SJCRH30 (cell line): ENCODE results near the gene VENTX. TPM values are rescaled to one million over a fixed set of nuclear protein-coding genes. Genes with fewer than 3 reads are reported as not detected.

Source experiments
- DNase-seq, 2 experiments: peaks; one replicate each; pipeline ENCODE4 v3.0.0-alpha.2; 2015 to 2020
- H3K27ac ChIP-seq: fragments of 250-450 bp; sonication (Bioruptor Pico); 2 replicates; pipeline ENCODE4 v1.5.1; 2020; ENCODE audit warnings: mild to moderate bottlenecking, moderate library complexity
- H3K27me3 ChIP-seq: fragments of 250-450 bp; sonication (Bioruptor Pico); 2 replicates; pipeline ENCODE4 v1.5.1; 2020; ENCODE audit warnings: mild to moderate bottlenecking, moderate library complexity
- H3K36me3 ChIP-seq: fragments of 250-450 bp; sonication (Bioruptor Pico); 2 replicates; pipeline ENCODE4 v1.5.1; 2020; ENCODE audit warnings: mild to moderate bottlenecking, moderate library complexity
- H3K4me1 ChIP-seq: fragments of 250-450 bp; sonication (Bioruptor Pico); 2 replicates; pipeline ENCODE4 v1.5.1; 2020; ENCODE audit warnings: mild to moderate bottlenecking, moderate library complexity
- H3K4me3 ChIP-seq: fragments of 250-450 bp; sonication (Bioruptor Pico); 2 replicates; pipeline ENCODE4 v1.5.1; 2020; ENCODE audit warnings: mild to moderate bottlenecking, moderate library complexity
- H3K9me3 ChIP-seq: fragments of 250-450 bp; sonication (Bioruptor Pico); replicated peaks from 2 replicates; pipeline ENCODE4 v1.5.1; 2020; ENCODE audit warnings: mild to moderate bottlenecking, moderate library complexity
- total RNA-seq: library from RNA; depleted of rRNA; stranded (reverse); fragments of >200 nt; shearing (Covaris generic); gene quantifications from 2 replicates; pipeline ENCODE4 v1.2.3, GENCODE V29; 2014; rRNA removed

Gene VENTX
- total RNA-seq, 1 experiment from 2014 or later, result 0.26 TPM

DNA sequence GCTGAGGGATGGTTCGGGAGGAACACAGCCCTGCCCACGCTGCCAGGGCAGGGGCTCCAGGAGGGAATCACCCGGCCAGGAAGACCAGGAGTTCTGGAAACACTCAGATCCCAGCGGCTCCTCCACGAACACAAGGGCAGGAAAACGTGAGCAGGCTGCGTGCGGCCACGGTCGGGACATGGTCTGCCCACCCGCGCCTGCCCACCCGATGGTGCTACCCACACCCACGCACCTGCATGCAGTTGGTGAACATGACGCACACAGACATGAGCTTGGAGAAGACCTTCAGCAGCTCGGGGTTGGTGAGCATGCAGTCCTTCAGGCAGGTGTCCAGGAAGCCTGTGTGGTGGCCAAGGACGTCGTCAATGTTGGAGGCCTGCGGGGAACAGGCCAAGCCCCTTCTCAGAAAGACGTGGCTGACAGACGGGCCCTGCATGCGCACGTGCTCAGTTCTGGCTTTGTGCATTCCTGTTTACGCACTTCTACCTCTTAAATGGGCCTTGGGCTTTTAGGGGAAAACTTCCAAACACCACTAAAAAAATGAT is 45.3 kb downstream of the VENTX start:
- H3K4me1 ChIP-seq, result no peaks in the 10 kb centered on the region
- no peak overlapping the region for H3K4me3 ChIP-seq
- H3K27me3 ChIP-seq, result no peaks in the 10 kb centered on the region
- H3K27ac ChIP-seq, result no peak overlapping the region
- no peaks in the 10 kb centered on the region for H3K36me3 ChIP-seq
- DNase-seq, result no peak
- no peaks in the 10 kb centered on the region for H3K9me3 ChIP-seq

DNA sequence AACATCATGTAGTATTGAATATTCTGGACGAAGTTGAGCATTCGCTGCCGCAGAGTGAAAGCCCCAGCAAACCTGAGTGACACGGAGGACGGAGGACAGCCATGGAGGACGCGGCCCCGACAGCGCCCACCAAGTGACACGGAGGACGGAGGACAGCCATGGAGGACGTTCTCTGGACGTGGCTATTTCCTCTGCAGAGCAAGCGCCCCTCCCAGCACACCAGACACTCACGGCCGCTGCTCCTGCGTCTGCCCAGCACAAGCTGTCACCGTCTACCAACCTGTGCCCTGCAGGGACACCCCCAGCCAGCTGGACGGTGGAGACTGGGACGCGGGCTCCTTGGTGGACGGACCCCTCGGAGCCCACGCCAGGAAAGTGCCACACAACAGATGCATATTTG is 46.3 kb downstream of the VENTX start:
- no peak overlapping the region for H3K4me3 ChIP-seq
- H3K36me3 ChIP-seq, result no peaks in the 10 kb centered on the region
- no peaks in the 10 kb centered on the region for H3K27me3 ChIP-seq
- no peaks in the 10 kb centered on the region for H3K9me3 ChIP-seq
- no peak overlapping the region for H3K27ac ChIP-seq
- no peaks in the 10 kb centered on the region for H3K4me1 ChIP-seq
- DNase-seq, result no peak

GRCh38 chr10:133285217-133285616 is 47.6 kb downstream of the VENTX start:
- H3K4me3 ChIP-seq, result no peak overlapping the region
- no peaks in the 10 kb centered on the region for H3K9me3 ChIP-seq
- no peaks in the 10 kb centered on the region for H3K36me3 ChIP-seq
- H3K27ac ChIP-seq, result no peak overlapping the region
- no peaks in the 10 kb centered on the region for H3K27me3 ChIP-seq
- H3K4me1 ChIP-seq, result no peaks in the 10 kb centered on the region
- DNase-seq, result no peak

GRCh38 chr10:133286366-133286765 is 48.7 kb downstream of the VENTX start:
- no peak overlapping the region for H3K4me3 ChIP-seq
- no peak overlapping the region for H3K27ac ChIP-seq
- no peaks in the 10 kb centered on the region for H3K4me1 ChIP-seq
- no peaks in the 10 kb centered on the region for H3K9me3 ChIP-seq
- H3K36me3 ChIP-seq, result no peaks in the 10 kb centered on the region
- no peak for DNase-seq
- H3K27me3 ChIP-seq, result no peaks in the 10 kb centered on the region

DNA sequence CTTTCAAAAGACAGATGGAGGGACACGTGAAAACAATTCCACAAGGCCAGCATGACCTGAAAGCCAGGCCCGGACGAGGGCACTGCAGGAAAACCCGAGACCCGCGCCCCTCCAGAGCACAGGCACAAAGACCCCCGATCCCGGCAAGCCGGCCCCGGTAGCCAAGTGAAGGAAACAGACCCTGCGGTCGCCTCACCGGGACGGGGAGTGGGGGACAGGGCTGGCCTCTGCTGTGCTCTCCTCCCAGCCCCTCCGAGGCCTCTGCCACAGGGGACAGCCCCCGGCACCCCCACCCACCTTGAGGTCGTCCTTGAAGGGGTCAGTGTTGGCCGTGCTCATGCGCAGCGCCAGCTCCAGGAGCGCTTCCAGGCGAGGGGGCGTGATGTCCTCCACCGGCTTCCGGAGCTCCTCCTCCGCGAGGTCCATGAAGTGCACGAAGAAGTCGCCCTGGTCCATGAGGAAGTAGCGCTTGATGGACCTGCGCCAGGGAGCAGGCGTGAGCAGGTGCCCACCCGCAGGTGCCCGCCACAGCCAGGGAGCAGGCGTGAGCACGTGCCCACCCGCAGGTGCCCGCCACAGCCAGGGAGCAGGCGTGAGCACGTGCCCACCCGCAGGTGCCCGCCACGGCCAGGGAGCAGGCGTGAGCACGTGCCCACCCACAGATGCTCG is 50.3 kb downstream of the VENTX start:
- DNase-seq, result no peak
- Histone ChIP-seq H3K27me3 (no peaks in the 10 kb centered on the region), H3K9me3 (no peaks in the 10 kb centered on the region), H3K4me1 (no peaks in the 10 kb centered on the region), H3K27ac (no peak overlapping the region), H3K4me3 (no peak overlapping the region), H3K36me3 (peaks cover 6% of the 10 kb centered on the region)

DNA sequence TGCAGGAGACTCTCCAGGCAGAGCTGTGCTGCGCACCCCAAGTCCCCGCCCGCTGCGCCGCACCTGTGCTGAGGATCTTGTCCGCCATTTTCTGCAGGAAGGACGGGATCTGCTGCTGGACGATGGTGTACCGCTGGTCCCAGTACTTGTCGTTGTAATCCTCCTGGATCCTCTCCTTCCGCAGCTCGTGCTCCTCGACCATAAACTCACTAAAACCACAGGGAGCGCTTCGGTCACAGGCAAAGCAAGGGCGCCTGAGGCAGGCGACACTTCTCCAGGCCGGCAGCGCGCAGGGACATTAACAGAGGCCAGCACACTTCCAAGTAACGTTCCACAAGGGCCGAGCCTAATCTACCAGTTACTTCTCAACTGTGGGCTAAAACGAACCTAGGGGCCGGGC is 52.1 kb downstream of the VENTX start:
- Histone ChIP-seq H3K9me3 (no peaks in the 10 kb centered on the region), H3K4me3 (no peak overlapping the region), H3K27ac (no peak overlapping the region), H3K27me3 (no peaks in the 10 kb centered on the region), H3K4me1 (no peaks in the 10 kb centered on the region), H3K36me3 (peaks cover 7% of the 10 kb centered on the region)
- DNase-seq, result no peak

Other genes starting within 250 kb of the VENTX start
- gene ADGRA1, start 149.9 kb upstream of the VENTX start, total RNA-seq, result 0.81 and 1.0 TPM in 2 replicates
- gene KNDC1, start 77.6 kb upstream of the VENTX start, total RNA-seq, result 1.1 TPM in 1 of 2 replicates, not detected in the other
- gene UTF1, start 7.6 kb upstream of the VENTX start, total RNA-seq, result not detected in 2 replicates
- gene ADAM8, start 39.0 kb downstream of the VENTX start, total RNA-seq, result 0.56 and 0.67 TPM in 2 replicates
- gene TUBGCP2, start 71.0 kb downstream of the VENTX start, total RNA-seq, result 23.3 and 24.4 TPM in 2 replicates
- 23.9 and 28.5 TPM in 2 replicates for gene ZNF511, start 71.1 kb downstream of the VENTX start, total RNA-seq
- not detected in 2 replicates for gene CALY, start 99.0 kb downstream of the VENTX start, total RNA-seq
- not detected in 2 replicates for gene PRAP1, start 109.5 kb downstream of the VENTX start, total RNA-seq
- not detected in 2 replicates for gene FUOM, start 120.2 kb downstream of the VENTX start, total RNA-seq
- 63.6 and 65.7 TPM in 2 replicates for gene ECHS1, start 135.5 kb downstream of the VENTX start, total RNA-seq
- gene PAOX, start 141.4 kb downstream of the VENTX start, total RNA-seq, result not detected in 2 replicates
- gene MTG1, start 156.3 kb downstream of the VENTX start, total RNA-seq, result 21.7 and 26.4 TPM in 2 replicates
- not detected in 2 replicates for gene SPRN, start 186.8 kb downstream of the VENTX start, total RNA-seq
- 0.13 and 0.34 TPM in 2 replicates for gene SCART1, start 216.1 kb downstream of the VENTX start, total RNA-seq